Neutrophil (primary cell): ENCODE results near the gene FREY1.

Experiments
- H3K27ac ChIP-seq: fragments of 200-600 bp; sonication (generic); 2 replicates; pipeline ENCODE4 v1.5.1; 2016; ENCODE audit warnings: mild to moderate bottlenecking, moderate library complexity
- H3K27me3 ChIP-seq: fragments of 200-600 bp; sonication (generic); 2 replicates; pipeline ENCODE4 v1.6.0; 2016; ENCODE audit warnings: mild to moderate bottlenecking
- H3K36me3 ChIP-seq: fragments of 200-600 bp; sonication (generic); 2 replicates; pipeline ENCODE4 v1.5.1; 2017
- H3K4me1 ChIP-seq, 2 experiments: fragments of 200-600 bp in 1 of 2; sonication (generic) in 1 of 2; 1 replicate in 1 of 2; 2 replicates in 1 of 2; pipeline versions ENCODE4 v1.5.1 to v1.6.1; 2013 to 2016; ENCODE audit warnings: low read depth in 1 of 2, low read length in 1 of 2, mild to moderate bottlenecking in 1 of 2, moderate library complexity in 1 of 2; ENCODE audit not compliant: control insufficient read depth in 1 of 2, insufficient read depth in 1 of 2
- H3K4me3 ChIP-seq, 2 experiments: fragments of 200-600 bp in 1 of 2; sonication (generic) in 1 of 2; 1 replicate in 1 of 2; 2 replicates in 1 of 2; pipeline ENCODE4 v1.5.1; 2013 to 2016; ENCODE audit warnings: low read depth in 1 of 2, low read length in 1 of 2, mild to moderate bottlenecking in 1 of 2, moderate library complexity in 1 of 2
- H3K9me3 ChIP-seq: fragments of 200-600 bp; sonication (generic); 2 replicates; pipeline ENCODE4 v1.5.1; 2016
- TF ChIP-seq, protein P1 (sequence below): fragments of 200-600 bp; sonication (generic); IDR thresholded peaks from 2 replicates; pipeline ENCODE4 v1.5.1; 2016; ENCODE audit warnings: antibody characterized with exemption

The FREY1 gene

DNA sequence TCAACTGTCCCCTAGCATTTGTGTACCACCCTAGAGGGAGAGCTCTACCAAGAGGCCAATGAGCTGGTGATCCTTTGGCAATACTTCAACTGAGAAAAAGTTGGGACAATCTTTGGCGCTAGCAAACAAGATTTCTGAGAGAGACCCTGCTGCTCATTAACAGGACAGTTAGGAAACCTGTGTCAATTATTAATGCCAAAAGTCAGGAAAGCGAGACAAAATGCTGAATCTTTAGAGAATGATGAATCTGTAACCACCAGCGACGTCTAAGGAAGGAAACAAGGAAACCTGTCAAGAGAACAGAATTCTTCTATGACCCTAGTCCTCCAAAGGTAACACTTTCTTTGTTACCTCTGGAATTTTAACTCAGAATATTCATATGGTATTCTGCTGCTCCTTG lies 35.3 kb upstream of the FREY1 start:
- no peak overlapping the region for H3K27ac ChIP-seq
- peaks cover 90% of the 10 kb centered on the region for H3K36me3 ChIP-seq
- H3K9me3 ChIP-seq, result no peaks in the 10 kb centered on the region
- TF ChIP-seq, protein P1, sequence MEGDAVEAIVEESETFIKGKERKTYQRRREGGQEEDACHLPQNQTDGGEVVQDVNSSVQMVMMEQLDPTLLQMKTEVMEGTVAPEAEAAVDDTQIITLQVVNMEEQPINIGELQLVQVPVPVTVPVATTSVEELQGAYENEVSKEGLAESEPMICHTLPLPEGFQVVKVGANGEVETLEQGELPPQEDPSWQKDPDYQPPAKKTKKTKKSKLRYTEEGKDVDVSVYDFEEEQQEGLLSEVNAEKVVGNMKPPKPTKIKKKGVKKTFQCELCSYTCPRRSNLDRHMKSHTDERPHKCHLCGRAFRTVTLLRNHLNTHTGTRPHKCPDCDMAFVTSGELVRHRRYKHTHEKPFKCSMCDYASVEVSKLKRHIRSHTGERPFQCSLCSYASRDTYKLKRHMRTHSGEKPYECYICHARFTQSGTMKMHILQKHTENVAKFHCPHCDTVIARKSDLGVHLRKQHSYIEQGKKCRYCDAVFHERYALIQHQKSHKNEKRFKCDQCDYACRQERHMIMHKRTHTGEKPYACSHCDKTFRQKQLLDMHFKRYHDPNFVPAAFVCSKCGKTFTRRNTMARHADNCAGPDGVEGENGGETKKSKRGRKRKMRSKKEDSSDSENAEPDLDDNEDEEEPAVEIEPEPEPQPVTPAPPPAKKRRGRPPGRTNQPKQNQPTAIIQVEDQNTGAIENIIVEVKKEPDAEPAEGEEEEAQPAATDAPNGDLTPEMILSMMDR, result no peak
- H3K27me3 ChIP-seq, result no peaks in the 10 kb centered on the region
- no peak overlapping the region for H3K4me3 ChIP-seq
- H3K4me1 ChIP-seq, result no peaks in the 10 kb centered on the region

DNA sequence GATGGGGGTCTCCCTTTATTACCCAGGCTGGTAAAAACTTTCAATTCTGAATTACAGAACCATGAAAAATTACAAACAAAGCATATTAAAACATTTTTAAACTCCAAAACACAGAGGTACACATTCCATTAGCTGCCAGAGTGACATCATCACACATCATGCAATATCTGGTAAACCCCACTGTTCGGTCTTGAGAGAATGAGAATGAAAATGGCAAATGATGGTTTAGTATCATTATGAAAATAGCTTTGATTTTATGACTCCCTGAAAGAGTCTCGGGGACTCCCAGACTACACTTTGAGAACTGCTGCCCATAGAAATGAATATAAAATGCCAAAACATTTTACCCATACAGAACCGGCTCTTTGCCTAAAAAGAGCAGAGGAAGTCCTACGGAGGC lies 34.2 kb upstream of the FREY1 start:
- TF ChIP-seq, protein P1, result no peak
- H3K4me1 ChIP-seq, result no peaks in the 10 kb centered on the region
- H3K27ac ChIP-seq, result no peak overlapping the region
- H3K4me3 ChIP-seq, result no peak overlapping the region
- peaks cover 90% of the 10 kb centered on the region for H3K36me3 ChIP-seq
- H3K9me3 ChIP-seq, result no peaks in the 10 kb centered on the region
- H3K27me3 ChIP-seq, result no peaks in the 10 kb centered on the region

DNA sequence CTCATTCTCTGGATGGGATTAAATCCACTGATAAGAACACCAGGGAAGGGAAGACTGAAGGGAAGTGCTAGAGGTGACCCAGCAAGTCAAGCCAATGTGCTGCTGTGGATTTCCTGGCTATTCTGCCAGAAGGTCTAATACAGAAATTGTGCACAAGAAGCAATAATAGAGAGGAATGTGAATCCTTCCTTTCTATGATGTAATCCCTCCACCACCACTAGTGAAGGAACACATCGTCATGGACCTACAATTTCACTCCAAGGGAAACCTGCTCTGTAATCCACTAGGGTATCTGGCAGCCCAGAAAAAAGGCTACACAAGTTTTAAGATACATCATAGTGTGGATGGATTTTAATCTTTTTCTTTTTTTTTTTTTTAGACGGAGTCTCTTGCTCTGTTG lies 32.8 kb upstream of the FREY1 start:
- TF ChIP-seq, protein P1, result no peak
- Histone ChIP-seq H3K36me3 (peaks cover 90% of the 10 kb centered on the region), H3K9me3 (no peaks in the 10 kb centered on the region), H3K27ac (no peak overlapping the region), H3K27me3 (no peaks in the 10 kb centered on the region), H3K4me1 (no peaks in the 10 kb centered on the region), H3K4me3 (no peak overlapping the region)

DNA sequence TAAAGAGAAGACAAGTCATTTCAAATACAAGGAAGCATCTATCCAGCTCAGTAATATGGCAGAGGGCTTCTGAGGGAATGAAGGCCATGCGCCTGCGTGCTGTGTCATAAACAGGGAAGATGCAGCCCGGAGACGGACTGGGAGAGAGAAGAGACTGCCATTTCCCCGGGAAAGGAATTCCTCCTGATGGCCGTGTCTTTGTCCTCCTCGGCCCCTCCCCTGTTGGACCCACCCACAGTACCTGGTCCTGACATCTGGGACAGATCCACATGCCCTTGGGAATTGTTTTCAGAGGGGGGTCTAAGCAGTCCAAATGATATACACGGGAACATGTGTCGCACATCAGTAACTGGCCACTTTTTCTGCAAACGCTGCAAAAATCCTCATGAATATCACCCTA lies 30.8 kb upstream of the FREY1 start:
- H3K27me3 ChIP-seq, result no peaks in the 10 kb centered on the region
- no peak overlapping the region for H3K27ac ChIP-seq
- H3K4me1 ChIP-seq, result peaks cover 0 to 7% of the 10 kb centered on the region in 2 experiments
- H3K9me3 ChIP-seq, result no peaks in the 10 kb centered on the region
- TF ChIP-seq, protein P1, result no peak
- peaks cover 91% of the 10 kb centered on the region for H3K36me3 ChIP-seq
- no peak overlapping the region for H3K4me3 ChIP-seq

DNA sequence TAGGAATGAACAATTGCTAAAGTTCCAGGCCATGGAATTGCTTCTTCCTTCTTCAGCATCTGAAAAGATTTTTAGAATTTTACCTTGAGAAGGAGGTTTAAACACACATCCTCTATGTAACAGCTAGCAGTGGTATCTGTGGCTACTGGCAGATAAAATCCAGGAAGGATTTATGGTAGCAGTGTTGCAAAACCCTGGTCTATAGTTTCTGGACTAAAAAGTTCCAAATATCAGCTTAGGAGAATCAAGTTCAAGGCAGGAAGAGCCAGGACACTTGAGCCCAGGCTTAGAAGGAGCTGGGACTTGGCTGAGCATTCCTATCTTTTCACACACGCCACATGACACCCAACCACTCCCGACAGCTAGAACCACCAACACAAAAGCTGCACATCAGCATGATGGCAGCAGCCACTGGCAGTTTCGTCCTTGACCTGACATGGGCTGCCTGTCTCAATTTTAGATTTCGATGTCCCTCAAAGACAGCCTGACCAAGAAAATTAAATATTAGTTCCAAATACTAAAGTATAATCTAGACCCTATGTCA lies 29.5 kb upstream of the FREY1 start:
- no peaks in the 10 kb centered on the region for H3K9me3 ChIP-seq
- H3K4me3 ChIP-seq, result no peak overlapping the region
- peaks cover 6 to 13% of the 10 kb centered on the region in 2 experiments for H3K4me1 ChIP-seq
- H3K36me3 ChIP-seq, result peaks cover 91% of the 10 kb centered on the region
- H3K27ac ChIP-seq, result no peak overlapping the region
- H3K27me3 ChIP-seq, result no peaks in the 10 kb centered on the region
- TF ChIP-seq, protein P1, result no peak
